Measurements from ENCODE around the gene PEAK1. TPM values are rescaled to one million over a fixed set of nuclear protein-coding genes. Genes with fewer than 3 reads are reported as not detected.

Gene PEAK1
- total RNA-seq, 1 experiment from 2014 or later = 12.4 TPM

GRCh38 chr15:77064063-77064462 is 355.8 kb downstream of the PEAK1 start:
- no peak for DNase-seq (ENCODE audit: low read depth)

GRCh38 chr15:77063249-77063648 is 356.7 kb downstream of the PEAK1 start:
- no peak for DNase-seq (ENCODE audit: low read depth)

- no peak for DNase-seq (ENCODE audit: low read depth)
These were observed 359.4 kb downstream of the PEAK1 start for GRCh38 chr15:77060546-77060945.

- DNase-seq (ENCODE audit: low read depth) = no peak
These were observed 360.0 kb downstream of the PEAK1 start for GRCh38 chr15:77059786-77060361.

GRCh38 chr15:77058468-77058867 is 361.4 kb downstream of the PEAK1 start:
- DNase-seq (ENCODE audit: low read depth) = no peak

- DNase-seq (ENCODE audit: low read depth) = no peak
These were observed 362.2 kb downstream of the PEAK1 start for GRCh38 chr15:77057685-77058084.

GRCh38 chr15:77057072-77057471 is 362.8 kb downstream of the PEAK1 start:
- no peak for DNase-seq (ENCODE audit: low read depth)

- peak; percentile 46 for DNase-seq (ENCODE audit: low read depth)
These were observed 366.2 kb downstream of the PEAK1 start for GRCh38 chr15:77053709-77054108.

GRCh38 chr15:77052556-77052955 is 367.3 kb downstream of the PEAK1 start:
- no peak for DNase-seq (ENCODE audit: low read depth)

Other genes starting within 250 kb of the PEAK1 start
- gene HMG20A, start 784 bp upstream of the PEAK1 start, total RNA-seq (2014; rRNA removed; shearing (Covaris generic)) = 23.6 and 51.2 TPM in 2 replicates
- not detected in 2 replicates for gene LINGO1, start 212.8 kb upstream of the PEAK1 start, total RNA-seq (2014; rRNA removed; shearing (Covaris generic))